ENCODE data around the gene ZBTB6.

Gene ZBTB6

GRCh38 chr9:122912964-122913673 is at the start of gene ZBTB6:
TSS of gene ZBTB6 (minus strand) at chr9:122913323. CDS start at chr9:122912072, 1,251 bp downstream.
- DNase-seq (ENCODE audit: low read depth), result peak; percentile 63

GRCh38 chr9:122961139-122961538 is 48.0 kb upstream of the ZBTB6 start:
- no peak for DNase-seq (ENCODE audit: low read depth)

- no peak for DNase-seq (ENCODE audit: low read depth)
Observed at GRCh38 chr9:122955961-122956360, 42.8 kb upstream of the ZBTB6 start.

- no peak for DNase-seq (ENCODE audit: low read depth)
Observed at GRCh38 chr9:122954253-122954691, 41.1 kb upstream of the ZBTB6 start.

GRCh38 chr9:122951056-122951455 is 37.9 kb upstream of the ZBTB6 start:
- DNase-seq (ENCODE audit: low read depth), result no peak

GRCh38 chr9:122950263-122950662 is 37.1 kb upstream of the ZBTB6 start:
- no peak for DNase-seq (ENCODE audit: low read depth)

GRCh38 chr9:122949696-122950095 is 36.6 kb upstream of the ZBTB6 start:
- no peak for DNase-seq (ENCODE audit: low read depth)

GRCh38 chr9:122948313-122948712 is 35.2 kb upstream of the ZBTB6 start:
- DNase-seq (ENCODE audit: low read depth), result no peak

GRCh38 chr9:122946461-122947005 is 33.4 kb upstream of the ZBTB6 start:
- no peak for DNase-seq (ENCODE audit: low read depth)

GRCh38 chr9:122944960-122945888 is 32.1 kb upstream of the ZBTB6 start:
- DNase-seq (ENCODE audit: low read depth), result no peak

GRCh38 chr9:122941582-122942234 is 28.6 kb upstream of the ZBTB6 start:
- no peak for DNase-seq (ENCODE audit: low read depth)

GRCh38 chr9:122940749-122941581 is 27.8 kb upstream of the ZBTB6 start, which contains the start of gene RABGAP1:
TSS of gene RABGAP1 (plus strand) at chr9:122941020. CDS start at chr9:122957060, 16,040 bp downstream.
- peak; percentile 98 for DNase-seq (ENCODE audit: low read depth)

- DNase-seq (ENCODE audit: low read depth), result no peak
Observed at GRCh38 chr9:122940454-122940748, 27.3 kb upstream of the ZBTB6 start.

- no peak for DNase-seq (ENCODE audit: low read depth)
Observed at GRCh38 chr9:122939601-122940000, 26.5 kb upstream of the ZBTB6 start.

GRCh38 chr9:122936883-122937282 is 23.8 kb upstream of the ZBTB6 start:
- DNase-seq (ENCODE audit: low read depth), result no peak

GRCh38 chr9:122936464-122936863 is 23.3 kb upstream of the ZBTB6 start:
- DNase-seq (ENCODE audit: low read depth), result no peak

GRCh38 chr9:122931226-122932121 is 18.4 kb upstream of the ZBTB6 start, which contains the start of gene ZBTB26:
TSS of gene ZBTB26 (minus strand) at chr9:122931512. CDS start at chr9:122919934, 11,578 bp downstream.
- peak; percentile 87 for DNase-seq (ENCODE audit: low read depth)

GRCh38 chr9:122930541-122931225 is 17.6 kb upstream of the ZBTB6 start:
- no peak for DNase-seq (ENCODE audit: low read depth)

- no peak for DNase-seq (ENCODE audit: low read depth)
Observed at GRCh38 chr9:122929796-122930354, 16.8 kb upstream of the ZBTB6 start.
